Measurements from ENCODE around the gene AACS. TPM values are rescaled to one million over a fixed set of nuclear protein-coding genes. Genes with fewer than 3 reads are reported as not detected.
"Not testable (repeated sequence)": the region's sequence is repeated elsewhere in the genome, so short reads cannot be mapped to it uniquely, and the experiment has no call there.

AACS gene
- total RNA-seq, 1 experiment from 2014 or later: 31.3 TPM

- no peak overlapping the region for H3K4me3 Mint-ChIP-seq (ENCODE audit: unreplicated experiment)
Observed at GRCh38 chr12:125057708-125058107, 7.5 kb upstream of the AACS start.

GRCh38 chr12:125061229-125061628 lies 4.0 kb upstream of the AACS start:
- Histone ChIP-seq H3K27me3 (replicated peaks; ENCODE audit: control insufficient read depth, insufficient read depth, low read length) (no peaks in the 10 kb centered on the region), H3K4me1 (peaks cover 13% of the 10 kb centered on the region; the same call in 1 of the 2 replicates), H3K4me3 (ENCODE audit: low read depth, low read length) (no peak overlapping the region), H3K36me3 (ENCODE audit: control insufficient read depth, insufficient read depth, low read length) (no peaks in the 10 kb centered on the region), H3K9me3 (no peaks in the 10 kb centered on the region)
- no peaks in the 10 kb centered on the region for H3K27me3 Mint-ChIP-seq (ENCODE audit: insufficient read depth, unreplicated experiment)
- H3K4me3 Mint-ChIP-seq (ENCODE audit: unreplicated experiment): no peak overlapping the region
- no peak for DNase-seq
- POLR2A ChIA-PET: no interaction called here
- no peaks in the 10 kb centered on the region for H3K9me3 Mint-ChIP-seq (ENCODE audit: unreplicated experiment)
- TF ChIP-seq CTCF (IDR thresholded peaks at IDR 0.05; ENCODE audit: insufficient read depth in 1 of 2, low read depth in 1 of 2, low read length in 1 of 2, severe bottlenecking in 1 of 2, unreplicated experiment in 1 of 2): no peak
- H3K4me1 Mint-ChIP-seq (ENCODE audit: low read depth, unreplicated experiment): no peaks in the 10 kb centered on the region
- no TSS peak for BruUV-seq (replicated peaks)
- peaks cover 5% of the 10 kb centered on the region for H3K36me3 Mint-ChIP-seq (ENCODE audit: insufficient read depth, unreplicated experiment)
- H3K27ac Mint-ChIP-seq (ENCODE audit: unreplicated experiment): no peak overlapping the region
- intact Hi-C loops (cut with micrococcal nuclease; ENCODE audit: unreplicated experiment): no loop called here
- CTCF ChIA-PET: no interaction called here

More at GRCh38 chr12:125057708-125058107, 7.5 kb upstream of the AACS start:
- TF ChIP-seq CTCF (IDR thresholded peaks at IDR 0.05; ENCODE audit: insufficient read depth in 1 of 2, low read depth in 1 of 2, low read length in 1 of 2, severe bottlenecking in 1 of 2, unreplicated experiment in 1 of 2): no peak
- Mint-ChIP-seq H3K27ac (ENCODE audit: unreplicated experiment) (no peak overlapping the region), H3K36me3 (ENCODE audit: insufficient read depth, unreplicated experiment) (no peaks in the 10 kb centered on the region), H3K4me1 (ENCODE audit: low read depth, unreplicated experiment) (no peaks in the 10 kb centered on the region), H3K9me3 (ENCODE audit: unreplicated experiment) (no peaks in the 10 kb centered on the region), H3K27me3 (ENCODE audit: insufficient read depth, unreplicated experiment) (no peaks in the 10 kb centered on the region)
- H3K9me3 ChIP-seq: no peaks in the 10 kb centered on the region
- H3K4me3 ChIP-seq (ENCODE audit: low read depth, low read length): no peak overlapping the region
- H3K4me1 ChIP-seq: 0 out of 2 replicates have a peak, but pooled peaks cover 6% of the 10 kb centered on the region
- DNase-seq: no peak
- H3K27me3 ChIP-seq (replicated peaks; ENCODE audit: control insufficient read depth, insufficient read depth, low read length): no peaks in the 10 kb centered on the region
- CTCF ChIA-PET: no interaction called here
- intact Hi-C loops (cut with micrococcal nuclease; ENCODE audit: unreplicated experiment): no loop called here
- no TSS peak for BruUV-seq (replicated peaks)
- POLR2A ChIA-PET: no interaction called here
- H3K36me3 ChIP-seq (ENCODE audit: control insufficient read depth, insufficient read depth, low read length): no peaks in the 10 kb centered on the region

- DNase-seq; H3K27me3 Mint-ChIP-seq (ENCODE audit: insufficient read depth, unreplicated experiment); H3K27ac Mint-ChIP-seq (ENCODE audit: unreplicated experiment); POLR2A ChIA-PET; H3K9me3 Mint-ChIP-seq (ENCODE audit: unreplicated experiment); H3K4me3 ChIP-seq (ENCODE audit: low read depth, low read length); H3K36me3 Mint-ChIP-seq (ENCODE audit: insufficient read depth, unreplicated experiment); intact Hi-C loops (cut with micrococcal nuclease; ENCODE audit: unreplicated experiment); H3K36me3 ChIP-seq (ENCODE audit: control insufficient read depth, insufficient read depth, low read length); H3K4me1 Mint-ChIP-seq (ENCODE audit: low read depth, unreplicated experiment); BruUV-seq (replicated peaks); H3K27me3 ChIP-seq (replicated peaks; ENCODE audit: control insufficient read depth, insufficient read depth, low read length); H3K9me3 ChIP-seq; CTCF ChIA-PET: not testable (repeated sequence)
- peak overlapping the region; percentile 65 for H3K4me3 Mint-ChIP-seq (ENCODE audit: unreplicated experiment)
- peaks cover 13% of the 10 kb centered on the region; the same call in 1 of the 2 replicates for H3K4me1 ChIP-seq
Observed at GRCh38 chr12:125063522-125063921, 1.7 kb upstream of the AACS start.
